Measurements from ENCODE around the gene MYZAP. TPM values are rescaled to one million over a fixed set of nuclear protein-coding genes. Genes with fewer than 3 reads are reported as not detected.

MYZAP gene
- total RNA-seq, 1 donor = 5.1 TPM

DNA sequence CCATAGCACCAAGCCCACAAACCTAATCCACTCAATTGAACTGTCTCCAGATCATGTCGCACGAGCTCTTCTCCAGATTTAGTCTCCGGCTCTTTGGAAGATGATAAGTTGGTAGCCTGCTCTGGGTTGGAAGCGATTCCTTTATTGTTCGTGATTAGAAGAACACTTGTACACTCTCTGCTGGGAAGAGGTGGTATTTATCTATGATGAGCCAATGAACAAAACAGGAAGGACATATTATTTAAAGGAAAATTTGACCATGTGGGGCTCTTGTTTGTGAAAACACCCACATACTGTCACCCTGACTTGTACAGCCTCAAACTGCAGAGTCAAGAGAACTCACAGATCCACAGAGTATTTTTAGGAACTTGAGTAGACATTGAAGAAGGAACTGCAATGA is 54.4 kb downstream of the MYZAP start:
- H3K4me3 ChIP-seq (ENCODE audit: low read length) = no peak overlapping the region
- H3K4me1 ChIP-seq (ENCODE audit: insufficient read depth, low read length) = peaks cover 11% of the 10 kb centered on the region
- no peaks in the 10 kb centered on the region for H3K9me3 ChIP-seq (ENCODE audit: low read depth, low read length)
- H3K27me3 ChIP-seq (ENCODE audit: insufficient read depth, low read length) = no peaks in the 10 kb centered on the region

- peaks cover 11% of the 10 kb centered on the region for H3K4me1 ChIP-seq (ENCODE audit: insufficient read depth, low read length)
- H3K27me3 ChIP-seq (ENCODE audit: insufficient read depth, low read length) = no peaks in the 10 kb centered on the region
Observed at GRCh38 chr15:57647071-57647790, 55.5 kb downstream of the MYZAP start.

GRCh38 chr15:57647791-57648130 is 56.1 kb downstream of the MYZAP start:
- Histone ChIP-seq H3K9me3 (ENCODE audit: low read depth, low read length) (no peaks in the 10 kb centered on the region), H3K4me3 (ENCODE audit: low read length) (no peak overlapping the region), H3K4me1 (ENCODE audit: insufficient read depth, low read length) (peaks cover 11% of the 10 kb centered on the region), H3K27me3 (ENCODE audit: insufficient read depth, low read length) (no peaks in the 10 kb centered on the region)

More at GRCh38 chr15:57647071-57647790, 55.5 kb downstream of the MYZAP start:
- H3K9me3 ChIP-seq (ENCODE audit: low read depth, low read length) = no peaks in the 10 kb centered on the region
- no peak overlapping the region for H3K4me3 ChIP-seq (ENCODE audit: low read length)

- Histone ChIP-seq H3K27me3 (ENCODE audit: insufficient read depth, low read length) (no peaks in the 10 kb centered on the region), H3K9me3 (ENCODE audit: low read depth, low read length) (no peaks in the 10 kb centered on the region), H3K4me3 (ENCODE audit: low read length) (no peak overlapping the region), H3K4me1 (ENCODE audit: insufficient read depth, low read length) (peaks cover 11% of the 10 kb centered on the region)
Observed at GRCh38 chr15:57649138-57649537, 57.4 kb downstream of the MYZAP start.

- Histone ChIP-seq H3K4me3 (ENCODE audit: low read length) (no peak overlapping the region), H3K4me1 (ENCODE audit: insufficient read depth, low read length) (peaks cover 7% of the 10 kb centered on the region), H3K9me3 (ENCODE audit: low read depth, low read length) (no peaks in the 10 kb centered on the region), H3K27me3 (ENCODE audit: insufficient read depth, low read length) (no peaks in the 10 kb centered on the region)
Observed at GRCh38 chr15:57651445-57651844, 59.7 kb downstream of the MYZAP start.

DNA sequence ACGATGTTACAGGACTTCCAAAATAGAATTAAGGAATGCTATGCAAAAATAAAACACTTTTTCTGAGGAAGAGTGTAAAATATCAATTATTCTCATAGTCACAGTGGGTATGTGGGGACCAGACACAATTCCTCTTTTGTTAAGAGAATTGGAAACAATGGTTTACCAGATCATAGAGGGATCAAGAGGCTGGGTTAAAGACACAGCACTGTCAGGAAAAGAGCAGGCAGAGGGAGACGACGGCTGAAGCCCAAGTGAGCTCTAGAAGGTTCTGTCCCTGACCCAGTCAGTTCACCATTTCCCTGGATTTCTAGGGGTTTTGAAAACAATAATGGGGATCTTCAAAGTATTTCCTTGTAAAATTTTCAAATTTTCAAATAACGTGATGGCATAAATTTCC is 60.8 kb downstream of the MYZAP start:
- no peaks in the 10 kb centered on the region for H3K4me1 ChIP-seq (ENCODE audit: insufficient read depth, low read length)
- no peaks in the 10 kb centered on the region for H3K27me3 ChIP-seq (ENCODE audit: insufficient read depth, low read length)
- H3K9me3 ChIP-seq (ENCODE audit: low read depth, low read length) = no peaks in the 10 kb centered on the region
- H3K4me3 ChIP-seq (ENCODE audit: low read length) = no peak overlapping the region

DNA sequence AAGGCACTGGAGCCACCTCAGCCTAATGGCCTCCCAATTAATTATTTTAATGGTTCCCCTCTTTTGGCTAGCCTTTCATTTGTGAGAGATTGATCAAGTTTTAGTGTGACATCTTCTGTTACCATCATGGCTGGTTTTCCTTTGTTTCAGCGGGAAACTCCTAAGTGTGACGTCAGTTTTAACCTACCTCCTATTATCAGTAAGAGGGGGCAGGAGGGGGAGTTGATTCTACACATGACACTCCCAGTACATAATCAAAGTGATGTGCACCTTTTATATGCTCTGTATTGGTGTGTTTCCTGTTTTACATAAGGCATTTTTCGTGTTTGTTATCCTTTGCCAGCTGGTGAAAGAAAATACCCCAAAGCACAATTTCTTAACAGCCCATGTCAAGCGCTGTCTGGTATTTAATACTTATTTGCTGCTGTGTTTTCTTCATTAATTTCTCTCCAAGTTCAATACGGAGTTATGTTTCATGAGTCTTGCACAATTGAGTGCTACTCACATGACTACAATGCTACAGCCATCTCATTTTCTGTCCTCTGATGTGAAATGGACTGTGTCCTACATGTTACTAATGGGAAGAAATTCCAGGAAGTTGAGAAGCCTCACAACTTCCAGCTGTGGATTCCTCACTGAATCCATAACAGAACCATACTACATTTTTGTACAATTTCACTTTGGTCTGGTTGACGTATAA is 62.6 kb downstream of the MYZAP start:
- Histone ChIP-seq H3K9me3 (ENCODE audit: low read depth, low read length) (no peaks in the 10 kb centered on the region), H3K4me1 (ENCODE audit: insufficient read depth, low read length) (no peaks in the 10 kb centered on the region), H3K27me3 (ENCODE audit: insufficient read depth, low read length) (no peaks in the 10 kb centered on the region), H3K4me3 (ENCODE audit: low read length) (no peak overlapping the region)

- Histone ChIP-seq H3K27me3 (ENCODE audit: insufficient read depth, low read length) (no peaks in the 10 kb centered on the region), H3K4me3 (ENCODE audit: low read length) (no peak overlapping the region), H3K4me1 (ENCODE audit: insufficient read depth, low read length) (no peaks in the 10 kb centered on the region), H3K9me3 (ENCODE audit: low read depth, low read length) (no peaks in the 10 kb centered on the region)
Observed at GRCh38 chr15:57655053-57655452, 63.3 kb downstream of the MYZAP start.

DNA sequence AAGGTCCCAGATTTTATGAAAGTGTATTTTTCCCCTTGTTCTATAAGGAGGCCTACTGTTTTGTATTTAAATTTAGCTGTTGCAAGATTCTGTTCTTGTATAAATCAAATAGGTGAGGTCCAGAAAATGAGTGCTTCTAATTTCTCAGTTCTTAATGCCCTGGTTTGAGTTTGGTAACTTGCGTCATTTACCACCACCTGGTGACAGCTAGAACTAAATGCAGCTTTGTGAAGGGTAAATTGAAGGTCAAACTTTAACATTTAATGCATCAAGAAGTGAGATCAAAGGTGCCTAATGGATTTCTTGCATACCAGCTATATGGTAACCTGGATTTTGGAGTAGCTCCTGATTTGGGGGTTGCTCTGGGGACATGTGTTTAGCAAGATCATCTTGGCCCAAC is 64.1 kb downstream of the MYZAP start:
- Histone ChIP-seq H3K4me1 (ENCODE audit: insufficient read depth, low read length) (no peaks in the 10 kb centered on the region), H3K4me3 (ENCODE audit: low read length) (no peak overlapping the region), H3K27me3 (ENCODE audit: insufficient read depth, low read length) (no peaks in the 10 kb centered on the region), H3K9me3 (ENCODE audit: low read depth, low read length) (no peaks in the 10 kb centered on the region)

- H3K27me3 ChIP-seq (ENCODE audit: insufficient read depth, low read length) = no peaks in the 10 kb centered on the region
Observed at GRCh38 chr15:57656434-57656833, 64.7 kb downstream of the MYZAP start.

GRCh38 chr15:57657619-57658018 is 65.9 kb downstream of the MYZAP start:
- H3K4me3 ChIP-seq (ENCODE audit: low read length) = no peak overlapping the region
- H3K4me1 ChIP-seq (ENCODE audit: insufficient read depth, low read length) = no peaks in the 10 kb centered on the region
- no peaks in the 10 kb centered on the region for H3K9me3 ChIP-seq (ENCODE audit: low read depth, low read length)
- H3K27me3 ChIP-seq (ENCODE audit: insufficient read depth, low read length) = no peaks in the 10 kb centered on the region

More at GRCh38 chr15:57656434-57656833, 64.7 kb downstream of the MYZAP start:
- Histone ChIP-seq H3K9me3 (ENCODE audit: low read depth, low read length) (no peaks in the 10 kb centered on the region), H3K4me3 (ENCODE audit: low read length) (no peak overlapping the region), H3K4me1 (ENCODE audit: insufficient read depth, low read length) (no peaks in the 10 kb centered on the region)

DNA sequence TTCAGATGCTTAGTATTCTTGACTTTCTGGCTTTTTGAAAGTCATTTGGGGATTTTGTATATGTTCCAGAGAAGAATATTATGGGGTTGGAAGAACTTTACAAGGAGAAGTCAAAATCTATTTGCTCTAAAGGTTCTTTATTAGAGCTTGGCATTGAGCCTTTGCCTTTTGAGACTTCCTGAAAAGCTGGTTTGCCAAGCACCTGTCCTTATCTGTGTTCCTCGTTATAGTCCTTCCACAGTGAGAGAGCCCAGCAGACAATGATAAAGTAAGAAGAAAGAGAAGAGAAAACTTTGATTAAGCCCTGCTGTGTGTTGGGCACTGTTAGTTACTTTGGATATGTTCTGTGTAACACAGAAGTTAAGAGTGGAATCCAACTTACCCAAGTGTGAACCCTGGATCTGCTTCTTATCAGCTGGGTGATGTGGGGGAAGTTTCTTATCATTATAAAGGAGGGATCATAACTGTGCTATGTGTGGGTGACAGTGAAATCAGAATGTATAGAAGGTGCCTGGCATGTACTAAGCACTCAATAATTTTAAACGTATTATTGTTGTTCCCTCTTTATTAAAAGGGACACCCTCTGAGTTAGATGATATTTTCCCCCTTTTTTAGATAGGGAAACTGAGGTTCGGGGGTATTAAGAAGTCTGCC is 70.5 kb downstream of the MYZAP start:
- Histone ChIP-seq H3K4me3 (ENCODE audit: low read length) (no peak overlapping the region), H3K9me3 (ENCODE audit: low read depth, low read length) (no peaks in the 10 kb centered on the region), H3K4me1 (ENCODE audit: insufficient read depth, low read length) (no peaks in the 10 kb centered on the region), H3K27me3 (ENCODE audit: insufficient read depth, low read length) (no peaks in the 10 kb centered on the region)

DNA sequence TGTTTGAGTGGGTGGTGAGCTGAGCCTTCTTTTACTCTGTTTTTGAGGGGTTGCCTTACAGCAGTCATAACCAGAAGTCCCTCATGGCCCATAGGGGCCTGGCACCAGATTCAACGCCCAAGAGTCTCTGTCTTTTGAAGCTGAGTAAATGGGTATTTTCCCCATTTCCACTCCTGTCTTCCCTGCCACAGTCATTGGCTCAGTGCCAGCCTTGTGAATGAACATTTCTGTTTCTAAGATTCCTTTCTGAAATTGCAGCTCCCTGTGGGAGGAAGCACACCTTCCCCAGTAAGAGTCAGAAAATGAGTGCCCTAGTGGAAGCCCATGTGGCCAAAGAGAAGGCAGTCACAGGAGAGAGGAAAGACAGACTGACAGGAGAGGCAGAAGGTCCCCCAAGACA is 71.1 kb downstream of the MYZAP start:
- no peaks in the 10 kb centered on the region for H3K9me3 ChIP-seq (ENCODE audit: low read depth, low read length)
- H3K4me3 ChIP-seq (ENCODE audit: low read length) = no peak overlapping the region
- no peaks in the 10 kb centered on the region for H3K27me3 ChIP-seq (ENCODE audit: insufficient read depth, low read length)

DNA sequence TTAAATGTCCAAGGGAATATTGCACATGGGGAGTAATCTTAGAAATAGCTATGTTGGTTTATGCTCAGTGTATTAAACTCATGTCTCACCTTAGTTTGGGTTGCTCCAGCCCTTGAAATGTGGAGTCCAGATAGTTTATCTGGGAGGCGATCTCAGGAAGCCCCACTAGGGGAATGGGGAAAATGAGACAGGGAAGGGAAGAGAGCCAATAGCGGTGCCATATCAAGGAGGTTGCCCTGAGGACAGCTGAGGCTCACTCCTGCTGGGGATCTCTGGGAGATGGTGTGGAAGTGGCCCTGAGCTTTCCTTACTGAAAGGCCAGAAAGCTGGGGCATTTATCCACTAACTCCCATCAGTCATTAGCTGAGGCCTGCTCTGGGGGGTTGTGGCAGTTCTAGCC is 71.6 kb downstream of the MYZAP start:
- H3K4me1 ChIP-seq (ENCODE audit: insufficient read depth, low read length) = no peaks in the 10 kb centered on the region
- no peaks in the 10 kb centered on the region for H3K27me3 ChIP-seq (ENCODE audit: insufficient read depth, low read length)
- no peak overlapping the region for H3K4me3 ChIP-seq (ENCODE audit: low read length)
- H3K9me3 ChIP-seq (ENCODE audit: low read depth, low read length) = no peaks in the 10 kb centered on the region

More for the DNA sequence above, 71.1 kb downstream of the MYZAP start:
- H3K4me1 ChIP-seq (ENCODE audit: insufficient read depth, low read length) = no peaks in the 10 kb centered on the region

DNA sequence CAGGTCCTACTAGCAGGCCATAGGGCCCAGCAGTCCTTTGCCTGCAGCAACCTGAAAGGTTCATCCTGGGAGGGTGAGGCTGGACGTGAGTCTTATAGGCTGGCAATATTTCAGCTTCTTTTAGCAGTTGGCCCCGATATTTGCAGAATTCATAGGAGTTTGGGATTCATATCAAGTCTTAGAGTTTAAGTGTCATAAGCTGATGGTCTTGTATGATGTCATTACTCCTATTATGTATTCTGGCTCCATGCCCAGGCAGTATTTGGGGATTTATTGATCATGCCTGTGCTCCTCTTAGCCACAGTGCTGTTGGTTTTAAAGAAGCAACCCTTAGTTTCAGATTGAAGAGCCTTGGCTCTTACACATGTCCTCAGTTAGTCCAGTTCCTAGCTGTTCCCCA is 73.5 kb downstream of the MYZAP start:
- Histone ChIP-seq H3K27me3 (ENCODE audit: insufficient read depth, low read length) (no peaks in the 10 kb centered on the region), H3K4me1 (ENCODE audit: insufficient read depth, low read length) (no peaks in the 10 kb centered on the region), H3K4me3 (ENCODE audit: low read length) (no peak overlapping the region), H3K9me3 (ENCODE audit: low read depth, low read length) (no peaks in the 10 kb centered on the region)

All from mononuclear cell (primary cell).